Psoas muscle (tissue), 8 donors: ENCODE data around the gene CCDC34. TPM values are rescaled to one million over a fixed set of nuclear protein-coding genes. Genes with fewer than 3 reads are reported as not detected.

Source experiments
- ATAC-seq, 4 donors: fragments of 200-7000 bp; cut with Tn5 transposase; one replicate each; pipeline ENCODE4 v1.9.1; 2020; ENCODE audit warnings: moderate library complexity in 3 of 4, mild to moderate bottlenecking in 2 of 4
- DNase-seq, 2 donors: peaks; one replicate each; pipeline ENCODE4 v3.0.0-alpha.2; 2020
- H3K27ac ChIP-seq: fragments of 200-600 bp; one replicate; pipeline ENCODE4 v1.8.0; 2022
- H3K27me3 ChIP-seq, 3 donors: fragments of 200-600 bp in 1 of 3; one replicate each; pipeline versions ENCODE4 v1.6.1 to v1.8.0; 2013 to 2022; ENCODE audit warnings: low read length in 2 of 3, mild to moderate bottlenecking in 2 of 3, moderate library complexity in 1 of 3; ENCODE audit not compliant: insufficient read depth in 3 of 3
- H3K36me3 ChIP-seq, 2 donors: fragments of 200-600 bp in 1 of 2; one replicate each; pipeline versions ENCODE4 v1.6.1 to v1.8.0; 2013 to 2022; ENCODE audit warnings: low read depth in 1 of 2, mild to moderate bottlenecking in 1 of 2, moderate library complexity in 1 of 2; ENCODE audit not compliant: insufficient read depth in 1 of 2
- H3K4me1 ChIP-seq: fragments of 200-600 bp; one replicate; pipeline ENCODE4 v1.8.0; 2022
- H3K4me3 ChIP-seq: fragments of 200-600 bp; one replicate; pipeline ENCODE4 v1.8.0; 2022; ENCODE audit warnings: mild to moderate bottlenecking
- H3K9me3 ChIP-seq: fragments of 200-600 bp; one replicate; pipeline ENCODE4 v1.8.0; 2022
- CTCF ChIP-seq: fragments of 200-600 bp; IDR thresholded peaks from one replicate; pipeline ENCODE4 v1.8.0; 2022; ENCODE audit warnings: antibody characterized with exemption
- WGBS, 3 donors: extraction: QIAGEN DNeasy Blood & Tissue Kit; methylation state at CpG; one replicate each; pipeline versions ENCODE4 v1.1.6 to v1.1.7; 2013; 5-methylcytosine and 5-hydroxymethylcytosine counted together
- intact Hi-C, 2 donors: fragments of 100-400 bp; cut with DNase I; formaldehyde crosslinking; loops; one replicate each; pipeline versions ENCODE4 v1.11.0 to v1.14.2; 2022
- polyA plus RNA-seq, 3 donors: library from polyadenylated mRNA; stranded (reverse); fragments of 200-250 nt; gene quantifications; one replicate each; pipeline ENCODE4 v1.2.3, GENCODE V29; 2013
- total RNA-seq, 4 donors: library from RNA; stranded (reverse); fragmentation: NEBNext Ultra II Directional in 2 of 4; extraction: Animal tissue kit (Norgen Biotek cat#: 25700) in 2 of 4; gene quantifications; one replicate each; pipeline versions ENCODE4 v1.2.1 to v1.2.4, GENCODE V29; 2021 to 2023
- donor health status: healthy with polysubstance abuse.
- donor health status: DM: no; HTN: no; CAD: no; lungs with moderate emphysema.
- donor health status: Bipolar disorder and iron deficiency.
- donor health status: healthy.
- donor health status: DM: yes; HTN: yes; CAD: no.
- donor health status: DM: no; HTN: no; CAD: no.
- donor health status: DM: no; HTN: no; CAD: no.
- donor health status: DM: yes; HTN: yes; CAD: no.

CCDC34 gene
- total and polyA plus RNA-seq, 7 donors = 1.9 to 7.6 (median 3.4) TPM

DNA sequence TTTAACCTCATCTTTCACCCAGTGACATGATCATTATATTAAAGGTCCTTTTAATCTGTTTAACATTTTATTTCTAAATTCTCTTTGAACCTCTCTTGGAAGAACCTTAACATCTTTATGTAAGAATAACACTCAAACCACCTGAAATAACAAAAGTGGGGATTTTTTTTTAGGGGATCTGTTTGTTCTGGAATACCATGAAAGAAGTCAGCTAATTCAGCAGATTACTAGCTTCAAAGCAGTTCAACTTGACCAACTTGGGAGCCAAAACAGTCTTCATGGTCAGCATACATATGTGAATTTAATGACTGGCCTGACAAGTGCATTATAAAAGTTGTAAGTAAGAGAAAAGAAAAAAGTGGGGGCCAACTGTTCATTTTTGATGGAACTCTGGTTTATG is 52.3 kb downstream of the CCDC34 start:
- DNase-seq (no peak), ATAC-seq (no peak)
- intact Hi-C loops = no loop called here
- no peak for TF ChIP-seq CTCF
- Histone ChIP-seq H3K4me1 (no peaks in the 10 kb centered on the region), H3K27me3 (no peaks in the 10 kb centered on the region), H3K9me3 (no peaks in the 10 kb centered on the region), H3K36me3 (no peaks in the 10 kb centered on the region), H3K27ac (no peak overlapping the region), H3K4me3 (no peak overlapping the region)

DNA sequence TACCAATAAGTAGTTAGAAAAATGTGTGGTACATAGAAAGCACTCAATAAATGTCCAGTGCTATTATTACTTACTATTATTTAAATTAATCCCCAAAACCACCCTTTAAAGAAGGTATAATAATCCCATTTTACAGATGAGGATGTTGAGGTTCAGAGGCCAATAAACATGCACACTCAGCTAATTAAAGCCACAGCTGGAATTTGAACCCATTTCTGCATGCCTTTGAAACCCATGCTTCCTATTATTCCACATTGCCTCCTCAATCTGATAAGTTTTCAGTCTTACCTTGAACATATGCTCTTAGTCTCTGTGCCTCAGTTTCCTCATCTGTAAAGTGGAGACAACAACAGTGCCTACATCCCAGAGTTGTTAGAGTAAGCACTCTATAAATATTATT is 52.8 kb downstream of the CCDC34 start:
- DNase-seq (no peak), ATAC-seq (no peak)
- no peak for TF ChIP-seq CTCF
- Histone ChIP-seq H3K4me1 (no peaks in the 10 kb centered on the region), H3K4me3 (no peak overlapping the region), H3K36me3 (no peaks in the 10 kb centered on the region), H3K27me3 (no peaks in the 10 kb centered on the region), H3K9me3 (no peaks in the 10 kb centered on the region), H3K27ac (no peak overlapping the region)
- intact Hi-C loops = no loop called here

GRCh38 chr11:27309046-27309445 is 54.0 kb downstream of the CCDC34 start:
- H3K9me3 ChIP-seq = no peaks in the 10 kb centered on the region
- no peaks in the 10 kb centered on the region for H3K36me3 ChIP-seq
- DNase-seq (no peak), ATAC-seq (no peak)
- no peak overlapping the region for H3K27ac ChIP-seq
- WGBS, 3 donors = 55 to 70% (median 61%) methylated on average over 5 of the region's 5 CpGs
- H3K4me1 ChIP-seq = no peaks in the 10 kb centered on the region
- intact Hi-C loops = no loop called here
- no peak for TF ChIP-seq CTCF
- H3K4me3 ChIP-seq = no peak overlapping the region
- no peaks in the 10 kb centered on the region for H3K27me3 ChIP-seq

- Histone ChIP-seq H3K36me3 (no peaks in the 10 kb centered on the region), H3K27ac (no peak overlapping the region), H3K4me3 (no peak overlapping the region), H3K4me1 (no peaks in the 10 kb centered on the region), H3K9me3 (no peaks in the 10 kb centered on the region), H3K27me3 (no peaks in the 10 kb centered on the region)
- ATAC-seq (no peak), DNase-seq (no peak)
- intact Hi-C loops = no loop called here
- no peak for TF ChIP-seq CTCF
These were observed 55.8 kb downstream of the CCDC34 start for GRCh38 chr11:27307232-27307631.

GRCh38 chr11:27305751-27306150 is 57.3 kb downstream of the CCDC34 start:
- H3K27me3 ChIP-seq = no peaks in the 10 kb centered on the region
- ATAC-seq (no peak), DNase-seq (peak in 1 of 2 donors; percentile 18)
- no peak for TF ChIP-seq CTCF
- no peak overlapping the region for H3K4me3 ChIP-seq
- intact Hi-C loops = no loop called here
- no peak overlapping the region for H3K27ac ChIP-seq
- H3K9me3 ChIP-seq = no peaks in the 10 kb centered on the region
- H3K36me3 ChIP-seq = no peaks in the 10 kb centered on the region
- 27 to 63% (median 42%) methylated on average over 3 of the region's 3 CpGs for WGBS, 3 donors
- no peaks in the 10 kb centered on the region for H3K4me1 ChIP-seq
